Measurements from ENCODE around the gene PRIM2.
"Not testable (repeated sequence)": the region's sequence is repeated elsewhere in the genome, so short reads cannot be mapped to it uniquely, and the experiment has no call there.

PRIM2 gene

GRCh38 chr6:57342148-57342669 lies 24.8 kb downstream of the PRIM2 start:
- ATAC-seq = no peak; the same call in 2 of the 3 replicates
- no peak for TF ChIP-seq CSDC2 (CRISPR knock-in tag; IDR thresholded peaks at IDR 0.05)
- no peak for TF ChIP-seq ZNF70 (CRISPR knock-in tag; IDR thresholded peaks at IDR 0.05)
- TF ChIP-seq ZNF8 (CRISPR knock-in tag; IDR thresholded peaks at IDR 0.05) = no peak
- TF ChIP-seq ZC3H10 (CRISPR knock-in tag; IDR thresholded peaks at IDR 0.05) = no peak
- no peak for TF ChIP-seq CREB5 (CRISPR knock-in tag; IDR thresholded peaks at IDR 0.05; ENCODE audit: low read depth)
- TF ChIP-seq OSR1 (CRISPR knock-in tag; IDR thresholded peaks at IDR 0.05) = no peak
- TF ChIP-seq ZFP30 (CRISPR knock-in tag; IDR thresholded peaks at IDR 0.05) = no peak
- no peak for TF ChIP-seq ISL1 (CRISPR knock-in tag; IDR thresholded peaks at IDR 0.05)
- TF ChIP-seq TOX (CRISPR knock-in tag; IDR thresholded peaks at IDR 0.05; ENCODE audit: borderline replicate concordance) = no peak
- TF ChIP-seq ESRRG (CRISPR knock-in tag; IDR thresholded peaks at IDR 0.05) = no peak
- TF ChIP-seq ZNF565 (CRISPR knock-in tag; conservative IDR thresholded peaks at IDR 0.05; ENCODE audit: low read depth) = no peak
- no peak for TF ChIP-seq ARNTL (CRISPR knock-in tag; IDR thresholded peaks at IDR 0.05; ENCODE audit: borderline replicate concordance, low read depth)
- no peak for TF ChIP-seq PPARA (CRISPR knock-in tag; IDR thresholded peaks at IDR 0.05; ENCODE audit: borderline replicate concordance)
- TF ChIP-seq ZFP3 (CRISPR knock-in tag; IDR thresholded peaks at IDR 0.05) = no peak
- TF ChIP-seq TSHZ2 (CRISPR knock-in tag; IDR thresholded peaks at IDR 0.05) = no peak
- no peak for TF ChIP-seq RARB (CRISPR knock-in tag; IDR thresholded peaks at IDR 0.05)
- TF ChIP-seq POU6F1 (CRISPR knock-in tag; IDR thresholded peaks at IDR 0.05; ENCODE audit: borderline replicate concordance, low read depth) = no peak

GRCh38 chr6:57343342-57343741 lies 25.9 kb downstream of the PRIM2 start:
- ATAC-seq = not testable (repeated sequence)

- ATAC-seq = not testable (repeated sequence)
Measured at GRCh38 chr6:57346715-57347114, 29.3 kb downstream of the PRIM2 start.

- ATAC-seq = not testable (repeated sequence)
Measured at GRCh38 chr6:57347597-57347996, 30.2 kb downstream of the PRIM2 start.

- ATAC-seq = not testable (repeated sequence)
Measured at GRCh38 chr6:57350443-57350842, 33.0 kb downstream of the PRIM2 start.

GRCh38 chr6:57352596-57352995 lies 35.2 kb downstream of the PRIM2 start:
- peak; percentile 82 for ATAC-seq

GRCh38 chr6:57358319-57358718 lies 40.9 kb downstream of the PRIM2 start:
- not testable (repeated sequence) for ATAC-seq

GRCh38 chr6:57359766-57360165 lies 42.3 kb downstream of the PRIM2 start:
- TF ChIP-seq ZC3H10 (CRISPR knock-in tag; IDR thresholded peaks at IDR 0.05) (peak; percentile 59; the same call in 1 of the 2 replicates), ISL1 (CRISPR knock-in tag; IDR thresholded peaks at IDR 0.05) (peak; percentile 88)
- peak; percentile 58 for ATAC-seq
